Mesendoderm (in vitro differentiated cells): ENCODE measurements around the gene CYTIP.

Experiments used
- DNase-seq: peaks from one replicate; pipeline ENCODE4 v3.0.0; 2013
- H2AK5ac ChIP-seq: 2 replicates; pipeline ENCODE4 v1.6.1; 2013; ENCODE audit warnings: low read length, inconsistent platforms
- H2BK120ac ChIP-seq: 2 replicates; pipeline ENCODE4 v1.6.1; 2013; ENCODE audit warnings: low read depth, mild to moderate bottlenecking, low read length, moderate library complexity, mixed read lengths
- H2BK15ac ChIP-seq: replicated peaks from 2 replicates; pipeline ENCODE4 v1.6.1; 2013; ENCODE audit warnings: low read depth, mild to moderate bottlenecking, moderate library complexity
- H2BK5ac ChIP-seq: 2 replicates; pipeline ENCODE4 v1.6.1; 2013; ENCODE audit warnings: low read length, inconsistent platforms
- H3K18ac ChIP-seq: 2 replicates; pipeline ENCODE4 v1.6.1; 2013; ENCODE audit warnings: mild to moderate bottlenecking, low read length, mixed read lengths
- H3K23ac ChIP-seq: one replicate; pipeline ENCODE4 v1.6.1; 2013; ENCODE audit warnings: low read length
- H3K27ac ChIP-seq: 2 replicates; pipeline ENCODE4 v1.5.1; 2013; ENCODE audit warnings: low read depth, mild to moderate bottlenecking, inconsistent platforms, low read length, moderate library complexity
- H3K27me3 ChIP-seq: 2 replicates; pipeline ENCODE4 v1.6.1; 2013; ENCODE audit warnings: low read length, control low read depth, mild to moderate bottlenecking, inconsistent platforms; ENCODE audit not compliant: insufficient read depth, poor library complexity
- H3K36me3 ChIP-seq: 2 replicates; pipeline ENCODE4 v1.6.1; 2013; ENCODE audit warnings: low read length, inconsistent platforms; ENCODE audit not compliant: control insufficient read depth, insufficient read depth
- H3K4ac ChIP-seq: one replicate; pipeline ENCODE4 v1.6.1; 2013; ENCODE audit warnings: low read depth, mild to moderate bottlenecking, low read length, moderate library complexity
- H3K4me1 ChIP-seq: 2 replicates; pipeline ENCODE4 v1.6.1; 2013; ENCODE audit warnings: low read depth, low read length, inconsistent platforms; ENCODE audit not compliant: control insufficient read depth
- H3K4me2 ChIP-seq: 2 replicates; pipeline ENCODE4 v1.6.1; 2013; ENCODE audit warnings: low read length
- H3K4me3 ChIP-seq: 2 replicates; pipeline ENCODE4 v1.5.1; 2013; ENCODE audit warnings: mild to moderate bottlenecking, low read length
- H3K56ac ChIP-seq: one replicate; pipeline ENCODE4 v1.6.1; 2013; ENCODE audit warnings: low read length
- H3K79me1 ChIP-seq: 2 replicates; pipeline ENCODE4 v1.6.1; 2013; ENCODE audit warnings: low read length, inconsistent platforms
- H3K79me2 ChIP-seq: 2 replicates; pipeline ENCODE4 v1.6.1; 2013; ENCODE audit warnings: mild to moderate bottlenecking, low read length; ENCODE audit not compliant: control insufficient read depth, insufficient read depth
- H3K9ac ChIP-seq: 2 replicates; pipeline ENCODE4 v1.6.1; 2013; ENCODE audit warnings: low read length, inconsistent platforms
- H4K5ac ChIP-seq: one replicate; pipeline ENCODE4 v1.6.1; 2013; ENCODE audit warnings: low read length
- H4K8ac ChIP-seq: one replicate; pipeline ENCODE4 v1.6.1; 2013; ENCODE audit warnings: low read depth, mild to moderate bottlenecking, control low read depth, low read length, moderate library complexity
- WGBS: extraction: QIAGEN DNeasy Blood & Tissue Kit; methylation state at CpG from one replicate; pipeline ENCODE4 v1.1.7; 2013; ENCODE audit warnings: low lambda C conversion rate, missing lambda C conversion rate; ENCODE audit not compliant: insufficient coverage; ENCODE audit errors: extremely low coverage; 5-methylcytosine and 5-hydroxymethylcytosine counted together

CYTIP gene

GRCh38 chr2:157468931-157469708, 25.2 kb upstream of the CYTIP start:
- Histone ChIP-seq H2BK120ac (no peak overlapping the region), H2BK5ac (no peak overlapping the region), H3K18ac (no peak overlapping the region), H3K56ac (no peak overlapping the region), H3K4ac (no peak overlapping the region), H3K27me3 (no peaks in the 10 kb centered on the region), H3K4me3 (no peak overlapping the region), H3K79me2 (no peaks in the 10 kb centered on the region), H2BK15ac (peak overlapping the region; percentile 78), H3K79me1 (no peaks in the 10 kb centered on the region), H3K36me3 (no peaks in the 10 kb centered on the region), H4K8ac (no peak overlapping the region), H3K27ac (no peak overlapping the region), H4K5ac (no peak overlapping the region), H3K4me2 (no peak overlapping the region), H2AK5ac (no peak overlapping the region), H3K23ac (no peak overlapping the region), H3K9ac (no peak overlapping the region), H3K4me1 (peaks cover 3% of the 10 kb centered on the region)
- WGBS: no CpG with 5 or more reads among the region's 8 CpGs
- DNase-seq: no peak

DNA sequence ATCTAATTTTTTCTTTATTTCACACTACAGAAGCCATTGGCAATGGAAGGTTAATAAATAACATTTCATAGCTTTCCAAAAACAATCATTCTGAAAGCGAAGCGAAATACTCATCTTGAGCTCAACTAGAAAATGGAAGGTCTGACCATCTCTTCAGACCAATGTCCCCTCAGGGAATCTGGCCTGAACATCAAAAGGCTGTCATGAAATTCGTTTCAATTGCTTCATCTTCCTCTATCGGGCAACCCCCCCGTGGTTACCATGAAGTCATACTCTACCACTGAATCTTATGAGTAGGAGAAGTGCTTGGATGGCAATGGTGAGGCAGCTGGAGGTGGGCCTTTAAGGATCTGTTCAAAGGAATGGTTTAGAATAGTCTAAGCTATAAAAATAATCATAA, 22.9 kb upstream of the CYTIP start:
- H3K23ac ChIP-seq: no peak overlapping the region
- no peak overlapping the region for H2BK15ac ChIP-seq
- H3K18ac ChIP-seq: no peak overlapping the region
- WGBS: no CpG with 5 or more reads among the region's 5 CpGs
- H3K4me3 ChIP-seq: no peak overlapping the region
- H3K4ac ChIP-seq: no peak overlapping the region
- no peak for DNase-seq
- no peak overlapping the region for H2BK5ac ChIP-seq
- no peak overlapping the region for H3K27ac ChIP-seq
- no peak overlapping the region for H3K56ac ChIP-seq
- H3K4me2 ChIP-seq: no peak overlapping the region
- H3K79me1 ChIP-seq: no peaks in the 10 kb centered on the region
- H2AK5ac ChIP-seq: no peak overlapping the region
- H3K27me3 ChIP-seq: no peaks in the 10 kb centered on the region
- H3K79me2 ChIP-seq: no peaks in the 10 kb centered on the region
- no peak overlapping the region for H2BK120ac ChIP-seq
- no peak overlapping the region for H4K8ac ChIP-seq
- peaks cover 3% of the 10 kb centered on the region for H3K4me1 ChIP-seq
- no peaks in the 10 kb centered on the region for H3K36me3 ChIP-seq
- no peak overlapping the region for H3K9ac ChIP-seq
- H4K5ac ChIP-seq: no peak overlapping the region

DNA sequence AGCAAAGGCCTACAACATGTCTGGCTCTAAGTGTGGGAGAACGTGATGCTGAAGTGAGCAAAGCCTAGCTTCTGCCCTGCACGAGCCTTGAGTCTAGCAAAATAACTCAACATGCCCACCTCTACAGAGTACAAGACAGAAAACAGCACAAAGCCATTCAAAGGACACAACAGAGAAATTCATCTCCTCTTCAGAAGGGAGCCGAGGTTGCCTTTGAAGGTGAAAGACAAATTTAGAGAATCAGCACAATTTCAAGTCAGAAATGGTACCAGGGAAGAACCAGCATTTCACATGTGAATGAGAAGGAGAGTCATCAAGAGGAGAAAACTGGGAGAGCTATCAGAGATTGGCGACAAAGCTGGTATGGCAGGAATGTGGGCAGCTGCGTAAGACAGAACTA, 21.7 kb upstream of the CYTIP start:
- peaks cover 4% of the 10 kb centered on the region for H3K4me1 ChIP-seq
- H2BK5ac ChIP-seq: no peak overlapping the region
- H3K56ac ChIP-seq: no peak overlapping the region
- H4K8ac ChIP-seq: no peak overlapping the region
- DNase-seq: no peak
- no peak overlapping the region for H3K23ac ChIP-seq
- no peaks in the 10 kb centered on the region for H3K36me3 ChIP-seq
- no peak overlapping the region for H3K4ac ChIP-seq
- no peak overlapping the region for H3K27ac ChIP-seq
- H4K5ac ChIP-seq: no peak overlapping the region
- H3K27me3 ChIP-seq: no peaks in the 10 kb centered on the region
- H3K4me3 ChIP-seq: no peak overlapping the region
- H3K9ac ChIP-seq: no peak overlapping the region
- H3K79me2 ChIP-seq: no peaks in the 10 kb centered on the region
- no peaks in the 10 kb centered on the region for H3K79me1 ChIP-seq
- no peak overlapping the region for H2AK5ac ChIP-seq
- H2BK120ac ChIP-seq: no peak overlapping the region
- no CpG with 5 or more reads among the region's 5 CpGs for WGBS
- no peak overlapping the region for H3K4me2 ChIP-seq
- no peak overlapping the region for H2BK15ac ChIP-seq
- no peak overlapping the region for H3K18ac ChIP-seq

GRCh38 chr2:157463002-157463401, 19.1 kb upstream of the CYTIP start:
- Histone ChIP-seq H2BK120ac (no peak overlapping the region), H3K27ac (no peak overlapping the region), H3K4ac (no peak overlapping the region), H3K4me3 (no peak overlapping the region), H3K9ac (no peak overlapping the region), H3K4me1 (peaks cover 5% of the 10 kb centered on the region), H3K36me3 (no peaks in the 10 kb centered on the region), H3K27me3 (no peaks in the 10 kb centered on the region), H4K8ac (no peak overlapping the region), H2BK15ac (no peak overlapping the region), H2AK5ac (no peak overlapping the region), H3K79me1 (no peaks in the 10 kb centered on the region), H3K23ac (no peak overlapping the region), H3K56ac (no peak overlapping the region), H4K5ac (no peak overlapping the region), H3K4me2 (no peak overlapping the region), H3K79me2 (no peaks in the 10 kb centered on the region), H2BK5ac (no peak overlapping the region), H3K18ac (no peak overlapping the region)
- no peak for DNase-seq
- WGBS: no CpG with 5 or more reads among the region's 6 CpGs

DNA sequence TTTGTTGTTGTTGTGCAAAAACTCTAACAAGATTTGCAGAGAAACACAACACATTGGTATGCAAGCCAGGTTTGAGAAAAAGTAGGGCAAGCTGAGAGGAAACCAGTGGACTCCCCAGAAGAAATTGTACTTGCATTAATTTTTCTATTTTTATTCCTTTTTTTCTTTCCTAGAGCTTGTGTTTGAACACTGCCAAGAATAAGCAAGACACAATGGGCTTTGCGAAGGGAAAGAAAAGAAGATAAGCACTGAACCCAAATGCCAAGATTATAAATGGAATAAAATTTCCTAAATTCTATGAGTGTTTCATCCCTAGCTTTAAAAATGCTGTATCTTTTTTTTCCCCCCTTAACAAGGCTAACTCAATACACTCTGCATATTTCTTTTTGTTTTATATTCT, 17.0 kb upstream of the CYTIP start:
- no CpG with 5 or more reads among the region's 1 CpG for WGBS
- no peak overlapping the region for H3K56ac ChIP-seq

DNA sequence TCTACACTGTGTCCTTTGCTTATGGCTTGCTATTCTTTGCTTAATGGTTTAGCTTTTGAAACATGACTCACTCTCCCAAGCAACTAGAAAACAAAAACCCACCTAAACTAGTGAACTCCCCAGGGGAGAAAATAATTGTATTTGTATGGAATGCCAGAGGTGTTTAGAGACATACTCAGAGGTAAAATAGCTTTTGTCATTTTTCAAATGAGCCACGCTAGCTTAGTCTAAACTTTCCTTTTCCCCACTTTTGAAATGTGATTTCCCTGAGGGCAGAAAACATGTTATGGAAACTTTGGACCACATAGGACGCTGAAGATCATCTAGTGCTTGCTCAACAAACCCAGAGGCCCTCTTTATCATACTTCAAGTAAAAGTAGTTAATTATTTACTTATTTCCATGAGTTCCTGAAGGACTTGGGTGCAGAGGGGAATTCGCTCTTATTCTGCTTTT, 16.5 kb upstream of the CYTIP start:
- no peak overlapping the region for H2BK5ac ChIP-seq
- H3K18ac ChIP-seq: no peak overlapping the region
- no peaks in the 10 kb centered on the region for H3K36me3 ChIP-seq
- no peaks in the 10 kb centered on the region for H3K79me1 ChIP-seq
- no peak overlapping the region for H4K8ac ChIP-seq
- no peak overlapping the region for H3K4ac ChIP-seq
- H3K9ac ChIP-seq: no peak overlapping the region
- H3K27ac ChIP-seq: no peak overlapping the region
- no peaks in the 10 kb centered on the region for H3K27me3 ChIP-seq
- H3K4me3 ChIP-seq: no peak overlapping the region
- H3K4me2 ChIP-seq: no peak overlapping the region
- DNase-seq: peak; percentile 22
- peaks cover 5% of the 10 kb centered on the region for H3K4me1 ChIP-seq
- H3K79me2 ChIP-seq: no peaks in the 10 kb centered on the region
- no peak overlapping the region for H2AK5ac ChIP-seq
- no peak overlapping the region for H2BK120ac ChIP-seq
- H3K23ac ChIP-seq: no peak overlapping the region
- WGBS: no CpG with 5 or more reads among the region's 3 CpGs
- H3K56ac ChIP-seq: no peak overlapping the region
- H2BK15ac ChIP-seq: no peak overlapping the region
- H4K5ac ChIP-seq: no peak overlapping the region

More for the DNA sequence above, 17.0 kb upstream of the CYTIP start:
- Histone ChIP-seq H2BK5ac (no peak overlapping the region), H3K79me1 (no peaks in the 10 kb centered on the region), H2AK5ac (no peak overlapping the region), H3K79me2 (no peaks in the 10 kb centered on the region), H3K4ac (no peak overlapping the region), H3K4me1 (peaks cover 5% of the 10 kb centered on the region), H3K36me3 (no peaks in the 10 kb centered on the region), H3K9ac (no peak overlapping the region), H3K23ac (no peak overlapping the region), H4K8ac (no peak overlapping the region), H4K5ac (no peak overlapping the region), H3K4me3 (no peak overlapping the region), H2BK120ac (no peak overlapping the region), H2BK15ac (no peak overlapping the region), H3K27me3 (no peaks in the 10 kb centered on the region), H3K27ac (no peak overlapping the region), H3K18ac (no peak overlapping the region), H3K4me2 (no peak overlapping the region)
- DNase-seq: no peak
